HepG2 (cell line): ENCODE measurements around the gene HIPK4. TPM values are rescaled to one million over a fixed set of nuclear protein-coding genes. Genes with fewer than 3 reads are reported as not detected.

Source experiments
- BHLHE40 ChIP-seq: IDR thresholded peaks from 2 replicates; pipeline ENCODE4 v1.6.1; 2011; ENCODE audit warnings: low read length, improper control_type of control experiment
- HNRNPLL ChIP-seq: fragments of 200-400 bp; formaldehyde crosslinking; IDR thresholded peaks from 2 replicates; pipeline ENCODE4 v1.6.1; 2017; ENCODE audit warnings: mild to moderate bottlenecking, low read depth, low read length; ENCODE audit not compliant: poor library complexity, severe bottlenecking
- MTA3 ChIP-seq: sonication (generic); formaldehyde crosslinking; IDR thresholded peaks from 2 replicates; pipeline ENCODE4 v1.4.0; 2020; ENCODE audit warnings: missing genetic modification reagents
- NONO ChIP-seq, 2 experiments: fragments of 450-650 bp in 1 of 2; sonication (generic) in 1 of 2; formaldehyde crosslinking in 1 of 2; IDR thresholded peaks in 1 of 2; conservative IDR thresholded peaks in 1 of 2; 2 replicates each; pipeline versions ENCODE4 v1.6.1 to v1.8.0; 2017 to 2022; ENCODE audit warnings: mild to moderate bottlenecking in 1 of 2, missing genetic modification reagents in 1 of 2, moderate library complexity in 1 of 2
- RFXAP ChIP-seq: sonication (generic); formaldehyde crosslinking; IDR thresholded peaks from 2 replicates; pipeline ENCODE4 v1.4.0; 2020; ENCODE audit warnings: missing genetic modification reagents, borderline replicate concordance
- SMARCE1 ChIP-seq: fragments of 450-650 bp; IDR thresholded peaks from 2 replicates; pipeline ENCODE4 v1.6.1; 2017; ENCODE audit warnings: borderline replicate concordance
- SP2 ChIP-seq: sonication (generic); formaldehyde crosslinking; IDR thresholded peaks from 2 replicates; pipeline ENCODE4 v1.5.1; 2020; ENCODE audit warnings: mild to moderate bottlenecking, missing genetic modification reagents
- TBL1XR1 ChIP-seq: fragments of 150-350 bp; IDR thresholded peaks from 2 replicates; pipeline ENCODE4 v1.6.1; 2014; ENCODE audit warnings: borderline replicate concordance, low read length; ENCODE audit not compliant: partially characterized antibody
- TCF12 ChIP-seq, 2 experiments: fragments of 450-650 bp in 1 of 2; sonication (generic) in 1 of 2; formaldehyde crosslinking in 1 of 2; IDR thresholded peaks; 2 replicates each; pipeline versions ENCODE4 v1.6.1 to v1.8.0; 2017 to 2022; ENCODE audit warnings: antibody characterized with exemption in 1 of 2, mild to moderate bottlenecking in 1 of 2, missing genetic modification reagents in 1 of 2, moderate library complexity in 1 of 2
- TP53 ChIP-seq: sonication (generic); formaldehyde crosslinking; conservative IDR thresholded peaks from 2 replicates; pipeline ENCODE4 v1.4.0; 2020; ENCODE audit warnings: missing genetic modification reagents
- ZBTB21 ChIP-seq: sonication (generic); formaldehyde crosslinking; IDR thresholded peaks from 2 replicates; pipeline ENCODE4 v1.4.0; 2020; ENCODE audit warnings: missing genetic modification reagents
- ZMYM3 ChIP-seq: sonication (generic); formaldehyde crosslinking; IDR thresholded peaks from 2 replicates; pipeline ENCODE4 v1.5.1; 2020; ENCODE audit warnings: mild to moderate bottlenecking, missing genetic modification reagents
- ZNF234 ChIP-seq: sonication (generic); formaldehyde crosslinking; conservative IDR thresholded peaks from 2 replicates; pipeline ENCODE4 v1.5.1; 2020; ENCODE audit warnings: mild to moderate bottlenecking, missing genetic modification reagents
- ZNF264 ChIP-seq: sonication (generic); formaldehyde crosslinking; IDR thresholded peaks from 2 replicates; pipeline ENCODE4 v1.4.0; 2020; ENCODE audit warnings: missing genetic modification reagents
- ZNF563 ChIP-seq: sonication (generic); formaldehyde crosslinking; IDR thresholded peaks from 2 replicates; pipeline ENCODE4 v1.8.0; 2022; ENCODE audit warnings: mild to moderate bottlenecking, moderate library complexity, missing genetic modification reagents
- ZNF737 ChIP-seq: sonication (generic); formaldehyde crosslinking; IDR thresholded peaks from 2 replicates; pipeline ENCODE4 v1.5.0; 2020; ENCODE audit warnings: missing genetic modification reagents, mild to moderate bottlenecking, borderline replicate concordance
- ZSCAN31 ChIP-seq: sonication (generic); formaldehyde crosslinking; IDR thresholded peaks from 2 replicates; pipeline ENCODE4 v1.5.0; 2020; ENCODE audit warnings: low read depth, mild to moderate bottlenecking, missing genetic modification reagents
- polyA plus RNA-seq, 8 experiments: library from polyadenylated mRNA; depleted of rRNA in 3 of 8; stranded (reverse) in 7 of 8; unstranded in 1 of 8; fragments of >200 nt; fragmentation: Illumina TruSeq in 4 of 8; extraction: Trizol in 4 of 8; gene quantifications; 2 replicates each; pipeline versions ENCODE4 v1.2.1 to v1.2.3, GENCODE V29; 2011 to 2016; ENCODE audit warnings: low read depth in 4 of 8, missing spikeins in 1 of 8, mixed read lengths in 1 of 8; ENCODE audit not compliant: insufficient read depth in 1 of 8
- total RNA-seq, 5 experiments: library from RNA; depleted of rRNA; stranded (reverse); fragments of >200 nt; fragmentation: Illumina TruSeq; extraction: Trizol; gene quantifications; 2 replicates each; pipeline ENCODE4 v1.2.3, GENCODE V29; 2016; ENCODE audit warnings: low read depth in 1 of 5
- TF ChIP-seq, protein P1 (sequence below): sonication (generic); formaldehyde crosslinking; IDR thresholded peaks from 2 replicates; pipeline ENCODE4 v1.8.1; 2023; ENCODE audit warnings: mild to moderate bottlenecking, missing genetic modification reagents
- TF ChIP-seq, protein P2 (sequence below): sonication (generic); formaldehyde crosslinking; IDR thresholded peaks from 2 replicates; pipeline ENCODE4 v1.5.1; 2020; ENCODE audit warnings: missing genetic modification reagents, mild to moderate bottlenecking, borderline replicate concordance

HIPK4 gene
- total and polyA plus RNA-seq, 2 of the 13 experiments (the other 11 are each of a cell fraction or from before 2014, with no cell fraction given) = 0.03 TPM; not detected in 1

DNA sequence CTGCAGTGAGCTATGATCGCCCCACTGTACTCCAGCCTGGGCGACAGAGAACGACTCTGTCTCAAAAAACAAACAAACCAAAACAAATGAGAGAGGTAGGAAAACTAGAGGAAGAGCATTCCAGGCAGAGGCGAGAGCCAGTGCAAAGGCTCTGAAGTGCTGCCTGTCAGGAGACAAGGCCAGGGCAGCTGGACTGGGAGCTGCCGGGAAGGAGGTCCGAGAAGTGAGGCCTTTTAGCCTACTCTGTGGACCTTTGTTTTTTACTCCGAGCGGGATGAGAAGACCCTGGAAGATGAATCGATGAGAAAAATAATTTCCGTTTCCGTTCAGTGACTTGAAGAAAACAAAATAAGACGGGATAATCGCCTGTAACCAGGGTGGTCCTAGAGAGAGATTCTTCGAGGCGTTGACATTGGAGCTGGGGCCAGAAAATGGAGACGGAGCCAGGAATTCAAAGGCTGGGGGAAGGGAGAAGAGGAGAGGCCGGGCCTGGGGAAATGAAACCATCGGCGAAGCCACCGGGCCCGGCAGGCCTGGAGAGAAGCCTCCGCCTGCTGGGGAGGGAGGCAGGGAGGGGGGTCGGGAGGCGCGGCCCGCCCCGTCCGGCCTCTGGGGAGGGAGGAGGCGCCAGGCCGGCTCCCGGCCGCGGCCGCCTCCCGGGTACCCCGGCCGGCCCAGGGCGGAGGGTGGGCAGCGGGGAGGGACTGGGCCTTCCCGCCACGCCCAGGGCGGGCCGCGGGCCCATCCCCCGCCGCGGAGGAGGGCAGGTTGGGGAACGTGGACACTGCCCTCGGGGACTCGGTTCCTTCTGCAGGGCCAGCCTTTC lies 43.6 kb upstream of the HIPK4 start (continued):
- TF ChIP-seq SMARCE1 = no peak
- no peak for TF ChIP-seq TBL1XR1
- TF ChIP-seq ZSCAN31 = peak; percentile 68; the same call in 1 of the 2 replicates
- no peak for TF ChIP-seq MTA3
- TF ChIP-seq, protein P1, sequence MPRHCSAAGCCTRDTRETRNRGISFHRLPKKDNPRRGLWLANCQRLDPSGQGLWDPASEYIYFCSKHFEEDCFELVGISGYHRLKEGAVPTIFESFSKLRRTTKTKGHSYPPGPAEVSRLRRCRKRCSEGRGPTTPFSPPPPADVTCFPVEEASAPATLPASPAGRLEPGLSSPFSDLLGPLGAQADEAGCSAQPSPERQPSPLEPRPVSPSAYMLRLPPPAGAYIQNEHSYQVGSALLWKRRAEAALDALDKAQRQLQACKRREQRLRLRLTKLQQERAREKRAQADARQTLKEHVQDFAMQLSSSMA = peak; percentile 76
- no peak for TF ChIP-seq RFXAP
- no peak for TF ChIP-seq ZBTB21 (CRISPR knock-in tag)
- no peak for TF ChIP-seq BHLHE40
- no peak for TF ChIP-seq ZNF264 (CRISPR knock-in tag)
- TF ChIP-seq TP53 (CRISPR knock-in tag) = no peak
- TF ChIP-seq NONO (IDR thresholded peaks at IDR 0.05) = no peak
- TF ChIP-seq NONO (CRISPR knock-in tag; conservative IDR thresholded peaks at IDR 0.05) = 0 out of 2 replicates have a peak, but pooled peaks have one; percentile 52
- TF ChIP-seq ZNF234 (CRISPR knock-in tag) = no peak
- TF ChIP-seq, protein P2, sequence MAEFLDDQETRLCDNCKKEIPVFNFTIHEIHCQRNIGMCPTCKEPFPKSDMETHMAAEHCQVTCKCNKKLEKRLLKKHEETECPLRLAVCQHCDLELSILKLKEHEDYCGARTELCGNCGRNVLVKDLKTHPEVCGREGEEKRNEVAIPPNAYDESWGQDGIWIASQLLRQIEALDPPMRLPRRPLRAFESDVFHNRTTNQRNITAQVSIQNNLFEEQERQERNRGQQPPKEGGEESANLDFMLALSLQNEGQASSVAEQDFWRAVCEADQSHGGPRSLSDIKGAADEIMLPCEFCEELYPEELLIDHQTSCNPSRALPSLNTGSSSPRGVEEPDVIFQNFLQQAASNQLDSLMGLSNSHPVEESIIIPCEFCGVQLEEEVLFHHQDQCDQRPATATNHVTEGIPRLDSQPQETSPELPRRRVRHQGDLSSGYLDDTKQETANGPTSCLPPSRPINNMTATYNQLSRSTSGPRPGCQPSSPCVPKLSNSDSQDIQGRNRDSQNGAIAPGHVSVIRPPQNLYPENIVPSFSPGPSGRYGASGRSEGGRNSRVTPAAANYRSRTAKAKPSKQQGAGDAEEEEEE (CRISPR knock-in tag) = no peak
- no peak for TF ChIP-seq TCF12 (IDR thresholded peaks at IDR 0.05)
- 0 out of 2 replicates have a peak, but pooled peaks have one; percentile 35 for TF ChIP-seq TCF12 (CRISPR knock-in tag; IDR thresholded peaks at IDR 0.05)
- no peak for TF ChIP-seq SP2
- no peak for TF ChIP-seq HNRNPLL
- no peak for TF ChIP-seq ZNF737 (CRISPR knock-in tag)
- TF ChIP-seq ZMYM3 (CRISPR knock-in tag) = peak; percentile 33; the same call in 1 of the 2 replicates
- 0 out of 2 replicates have a peak, but pooled peaks have one; percentile 24 for TF ChIP-seq ZNF563 (CRISPR knock-in tag)
